ENCODE data around the gene NR3C2.

GRCh38 chr4:148166132-148166591 lies 276.1 kb downstream of the NR3C2 start:
- TF ChIP-seq ARNTL (CRISPR knock-in tag; IDR thresholded peaks at IDR 0.05; ENCODE audit: borderline replicate concordance, low read depth) (no peak), PPARA (CRISPR knock-in tag; IDR thresholded peaks at IDR 0.05; ENCODE audit: borderline replicate concordance) (no peak), CREB5 (CRISPR knock-in tag; IDR thresholded peaks at IDR 0.05; ENCODE audit: low read depth) (no peak), POU6F1 (CRISPR knock-in tag; IDR thresholded peaks at IDR 0.05; ENCODE audit: borderline replicate concordance, low read depth) (no peak), SNAI2 (CRISPR knock-in tag; IDR thresholded peaks at IDR 0.05) (no peak), TSHZ2 (CRISPR knock-in tag; IDR thresholded peaks at IDR 0.05) (no peak), ZC3H10 (CRISPR knock-in tag; IDR thresholded peaks at IDR 0.05) (no peak), PATZ1 (CRISPR knock-in tag; IDR thresholded peaks at IDR 0.05; ENCODE audit: borderline replicate concordance) (no peak), TOX (CRISPR knock-in tag; IDR thresholded peaks at IDR 0.05; ENCODE audit: borderline replicate concordance) (no peak), ZNF565 (CRISPR knock-in tag; conservative IDR thresholded peaks at IDR 0.05; ENCODE audit: low read depth) (no peak), ZFP3 (CRISPR knock-in tag; IDR thresholded peaks at IDR 0.05) (no peak)
